Liver (tissue), 9 donors: ENCODE results near the gene GBX1. TPM values are rescaled to one million over a fixed set of nuclear protein-coding genes. Genes with fewer than 3 reads are reported as not detected.

Source experiments
- DNase-seq: peaks from one replicate; pipeline ENCODE4 v3.0.0-alpha.2; 2017; ENCODE audit warnings: low spot score
- H3K27ac ChIP-seq, 2 donors: one replicate each; pipeline ENCODE4 v1.7.0; 2013; ENCODE audit warnings: inconsistent platforms in 2 of 2, low read length in 2 of 2, control low read depth in 1 of 2, low read depth in 1 of 2, mild to moderate bottlenecking in 1 of 2
- H3K27me3 ChIP-seq, 4 donors: one replicate each; pipeline versions ENCODE4 v1.6.1 to v1.7.0; 2013; ENCODE audit warnings: low read length in 3 of 4, inconsistent platforms in 1 of 4, mild to moderate bottlenecking in 1 of 4, moderate library complexity in 1 of 4; ENCODE audit not compliant: control insufficient read depth in 4 of 4, insufficient read depth in 4 of 4
- H3K36me3 ChIP-seq, 4 donors: one replicate each; pipeline versions ENCODE4 v1.6.1 to v1.7.0; 2013; ENCODE audit warnings: low read length in 3 of 4, mild to moderate bottlenecking in 3 of 4, low read depth in 1 of 4, moderate library complexity in 1 of 4; ENCODE audit not compliant: control insufficient read depth in 4 of 4, insufficient read depth in 3 of 4
- H3K4me1 ChIP-seq, 4 donors: one replicate each; pipeline versions ENCODE4 v1.6.1 to v1.7.0; 2013; ENCODE audit warnings: low read length in 3 of 4, mild to moderate bottlenecking in 3 of 4, moderate library complexity in 1 of 4; ENCODE audit not compliant: control insufficient read depth in 4 of 4, insufficient read depth in 4 of 4
- H3K4me3 ChIP-seq, 3 donors: one replicate each; pipeline versions ENCODE4 v1.6.1 to v1.7.0; 2013; ENCODE audit warnings: low read length in 3 of 3, control low read depth in 1 of 3, low read depth in 1 of 3, mild to moderate bottlenecking in 1 of 3
- H3K9ac ChIP-seq, 2 donors: one replicate each; pipeline ENCODE4 v1.7.0; 2013; ENCODE audit warnings: low read length in 2 of 2, mild to moderate bottlenecking in 2 of 2, moderate library complexity in 2 of 2, control low read depth in 1 of 2, low read depth in 1 of 2
- H3K9me3 ChIP-seq, 4 donors: one replicate each; pipeline versions ENCODE4 v1.6.1 to v1.7.0; 2013; ENCODE audit warnings: low read length in 3 of 4; ENCODE audit not compliant: control insufficient read depth in 4 of 4
- CTCF ChIP-seq: fragments of 150-350 bp; IDR thresholded peaks from 2 replicates; pipeline ENCODE4 v1.5.1; 2017; ENCODE audit warnings: improper control_type of control experiment, low read depth, low read length; ENCODE audit not compliant: missing input control
- EGR1 ChIP-seq, 2 donors: IDR thresholded peaks; 2 replicates each; pipeline ENCODE4 v1.6.1; 2016 to 2018; ENCODE audit warnings: antibody characterized with exemption in 2 of 2, low read depth in 2 of 2
- FOXA1 ChIP-seq: IDR thresholded peaks from 2 replicates; pipeline ENCODE4 v1.6.1; 2016; ENCODE audit warnings: antibody characterized with exemption
- FOXA2 ChIP-seq: IDR thresholded peaks from 2 replicates; pipeline ENCODE4 v1.6.1; 2016; ENCODE audit warnings: antibody characterized with exemption
- HNF4A ChIP-seq, 2 donors: conservative IDR thresholded peaks; 2 replicates each; pipeline ENCODE4 v1.6.1; 2016; ENCODE audit warnings: antibody characterized with exemption in 2 of 2, mild to moderate bottlenecking in 2 of 2
- HNF4G ChIP-seq: IDR thresholded peaks from 2 replicates; pipeline ENCODE4 v1.6.1; 2016; ENCODE audit warnings: antibody characterized with exemption
- MAX ChIP-seq: IDR thresholded peaks from 2 replicates; pipeline ENCODE4 v1.6.1; 2016; ENCODE audit warnings: antibody characterized with exemption
- NR2F2 ChIP-seq: IDR thresholded peaks from 2 replicates; pipeline ENCODE4 v1.6.1; 2016; ENCODE audit warnings: antibody characterized with exemption
- RAD21 ChIP-seq, 2 donors: IDR thresholded peaks; 2 replicates each; pipeline ENCODE4 v1.6.1; 2016; ENCODE audit warnings: antibody characterized with exemption in 2 of 2, mild to moderate bottlenecking in 2 of 2
- SP1 ChIP-seq: IDR thresholded peaks from 2 replicates; pipeline ENCODE4 v1.6.1; 2018; ENCODE audit warnings: antibody characterized with exemption, mild to moderate bottlenecking
- TAF1 ChIP-seq: conservative IDR thresholded peaks from 2 replicates; pipeline ENCODE4 v1.6.1; 2016; ENCODE audit warnings: antibody characterized with exemption, mild to moderate bottlenecking
- ZBTB33 ChIP-seq: IDR thresholded peaks from 2 replicates; pipeline ENCODE4 v1.6.1; 2016; ENCODE audit warnings: antibody characterized with exemption
- WGBS: extraction: QIAGEN DNeasy Blood & Tissue Kit; methylation state at CpG from one replicate; pipeline ENCODE4 v1.1.7; 2013; 5-methylcytosine and 5-hydroxymethylcytosine counted together
- polyA plus RNA-seq, 2 donors: library from polyadenylated mRNA; stranded (reverse) in 1 of 2; unstranded in 1 of 2; fragments of 200-250 nt in 1 of 2; fragments of >200 nt in 1 of 2; fragmentation: Nextera tagmentation in 1 of 2; extraction: Ambion mirVana in 1 of 2; gene quantifications; one replicate each; pipeline versions ENCODE4 v1.2.1 to v1.2.3, GENCODE V29; 2013 to 2015
- total RNA-seq, 2 donors: library from RNA; depleted of rRNA; stranded (reverse); fragments of >200 nt; gene quantifications; one replicate each; pipeline ENCODE4 v1.2.3, GENCODE V29; 2014
- TF ChIP-seq, protein P1 (sequence below): IDR thresholded peaks from 2 replicates; pipeline ENCODE4 v1.6.1; 2016; ENCODE audit warnings: antibody characterized with exemption
- donor health status: healthy.
- donor health status: healthy.
- donor health status: healthy.
- donor health status: healthy.
- donor health status: healthy.

Gene GBX1
- total and polyA plus RNA-seq, 4 donors: not detected

DNA sequence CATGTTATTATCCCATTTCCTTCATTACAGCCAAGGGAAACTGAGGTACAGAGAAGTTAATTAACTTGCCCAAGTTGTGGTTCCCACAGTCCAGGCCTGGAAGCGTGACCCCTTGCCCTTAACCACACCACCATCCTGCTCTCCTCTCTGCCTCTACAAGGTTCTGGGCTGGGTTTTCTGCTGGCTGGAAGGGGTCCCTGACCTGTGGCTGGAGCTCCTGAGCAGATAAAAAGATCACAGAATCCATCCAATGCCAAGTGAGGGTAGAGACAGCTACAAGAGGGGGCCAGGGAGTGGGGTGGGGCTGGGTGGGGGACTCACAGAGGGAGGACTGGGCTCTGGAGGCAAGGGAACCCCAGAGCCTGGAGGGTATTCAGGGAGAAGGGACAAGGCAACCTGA lies 9.8 kb upstream of the GBX1 start:
- TF ChIP-seq RAD21 (IDR thresholded peaks at IDR 0.05) (no peak), HNF4A (conservative IDR thresholded peaks at IDR 0.05) (no peak), FOXA2 (no peak), FOXA1 (no peak), TAF1 (no peak), CTCF (no peak), MAX (no peak), SP1 (no peak), ZBTB33 (no peak), EGR1 (IDR thresholded peaks at IDR 0.05; ENCODE audit: low read depth in 2 of 2) (no peak), NR2F2 (no peak)
- TF ChIP-seq, protein P1, sequence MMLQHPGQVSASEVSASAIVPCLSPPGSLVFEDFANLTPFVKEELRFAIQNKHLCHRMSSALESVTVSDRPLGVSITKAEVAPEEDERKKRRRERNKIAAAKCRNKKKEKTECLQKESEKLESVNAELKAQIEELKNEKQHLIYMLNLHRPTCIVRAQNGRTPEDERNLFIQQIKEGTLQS: no peak
- Histone ChIP-seq H3K4me1 (peaks cover 0 to 2% (median 0%) of the 10 kb centered on the region in 4 donors), H3K27me3 (no peaks in the 10 kb centered on the region), H3K9ac (no peak overlapping the region), H3K4me3 (no peak overlapping the region), H3K36me3 (no peaks in the 10 kb centered on the region), H3K9me3 (no peaks in the 10 kb centered on the region), H3K27ac (no peak overlapping the region)
- 81% methylated on average over 1 of the region's 1 CpG for WGBS
- DNase-seq: no peak

DNA sequence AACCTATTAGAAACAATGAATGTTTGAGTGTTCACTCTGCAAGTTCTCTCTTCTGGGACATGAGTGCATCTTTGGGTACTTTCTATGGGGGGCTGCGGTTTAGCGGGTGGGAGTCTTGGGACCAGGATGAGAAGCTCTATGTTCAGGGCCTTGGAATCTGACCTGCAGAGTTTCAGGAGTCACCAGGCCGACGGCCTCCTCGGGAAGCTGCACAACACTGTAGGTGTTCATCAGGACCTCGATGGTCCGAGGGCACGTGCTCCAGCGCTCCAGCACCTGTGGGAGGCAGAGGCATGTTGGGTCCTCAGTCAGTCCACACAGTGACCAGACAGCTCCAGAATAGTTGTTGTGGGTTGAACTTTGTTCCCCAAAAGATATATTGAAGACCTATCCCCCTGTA lies 8.9 kb upstream of the GBX1 start:
- TF ChIP-seq HNF4G (no peak), SP1 (no peak)
- TF ChIP-seq, protein P1: no peak
- H3K4me3 ChIP-seq: no peak overlapping the region
- no peaks in the 10 kb centered on the region for H3K36me3 ChIP-seq
- no peaks in the 10 kb centered on the region for H3K27me3 ChIP-seq
- H3K9me3 ChIP-seq: no peaks in the 10 kb centered on the region
- no peak overlapping the region for H3K27ac ChIP-seq
- 89% methylated on average over 9 of the region's 9 CpGs for WGBS
- peaks cover 0 to 3% (median 0%) of the 10 kb centered on the region in 4 donors for H3K4me1 ChIP-seq
- H3K9ac ChIP-seq: no peak overlapping the region
- no peak for DNase-seq

DNA sequence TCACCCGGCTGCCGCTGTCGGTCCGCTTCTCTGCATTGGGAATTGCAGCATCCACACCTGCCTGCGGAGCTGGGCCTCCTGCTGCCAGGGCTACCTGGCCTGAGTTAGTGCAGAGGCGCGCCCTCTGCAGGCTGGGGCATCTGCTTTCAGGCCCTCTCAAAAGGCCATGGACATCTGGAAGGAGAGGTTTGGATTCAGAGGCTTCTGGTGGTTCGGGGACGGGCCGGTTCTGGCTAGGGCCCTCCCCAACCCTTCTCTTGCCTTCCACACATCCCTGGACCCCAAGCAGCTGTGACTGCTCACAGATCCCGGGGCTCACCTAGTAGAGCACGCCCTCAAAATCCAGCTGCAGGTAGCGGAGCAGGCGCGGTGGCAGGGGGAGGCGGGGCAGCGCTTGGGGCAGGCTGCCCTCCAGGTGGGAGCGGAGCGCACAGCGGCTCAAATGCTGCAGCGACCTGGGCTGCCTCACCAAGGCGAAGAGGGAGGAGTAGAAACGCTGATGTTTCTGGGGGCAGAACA lies 8.4 kb upstream of the GBX1 start:
- Histone ChIP-seq H3K27me3 (no peaks in the 10 kb centered on the region), H3K36me3 (no peaks in the 10 kb centered on the region), H3K9ac (no peak overlapping the region), H3K4me1 (peaks cover 0 to 3% (median 0%) of the 10 kb centered on the region in 4 donors), H3K4me3 (no peak overlapping the region), H3K27ac (no peak overlapping the region), H3K9me3 (no peaks in the 10 kb centered on the region)
- no peak for DNase-seq
- 82% methylated on average over 23 of the region's 23 CpGs for WGBS
- TF ChIP-seq HNF4A (conservative IDR thresholded peaks at IDR 0.05): no peak
- TF ChIP-seq, protein P1: no peak
- no peak for TF ChIP-seq ZBTB33
- no peak for TF ChIP-seq FOXA2
